ENCODE results near the gene CCDC24.

Gene CCDC24

GRCh38 chr1:44013949-44014348, 22.6 kb downstream of the CCDC24 start:
- TF ChIP-seq EZH2phosphoT487 (IDR thresholded peaks at IDR 0.05; ENCODE audit: borderline replicate concordance) (no peak), CTCF (conservative IDR thresholded peaks at IDR 0.05; ENCODE audit: low read length) (no peak)
- H3K9ac ChIP-seq (ENCODE audit: low read depth, low read length, poor library complexity, severe bottlenecking) = no peak overlapping the region
- H3K4me1 ChIP-seq (ENCODE audit: insufficient read depth, low read length, poor library complexity, severe bottlenecking) = no peaks in the 10 kb centered on the region
- H3K4me3 ChIP-seq (ENCODE audit: low read length, poor library complexity, severe bottlenecking) = no peak overlapping the region
- H3K9me3 ChIP-seq (ENCODE audit: insufficient read depth, low read depth, low read length) = no peaks in the 10 kb centered on the region
- no peaks in the 10 kb centered on the region for H3K36me3 ChIP-seq (ENCODE audit: insufficient read depth, low read length)
- H3F3A ChIP-seq (ENCODE audit: low read depth) = no peaks in the 10 kb centered on the region
- no peaks in the 10 kb centered on the region for H3K27me3 ChIP-seq (ENCODE audit: insufficient read depth, low read length, poor library complexity, severe bottlenecking)
- no peak overlapping the region for H3K4me2 ChIP-seq (ENCODE audit: low read depth, low read length, poor library complexity, severe bottlenecking)
- no peaks in the 10 kb centered on the region for H4K20me1 ChIP-seq (ENCODE audit: insufficient read depth, low read length, poor library complexity, severe bottlenecking)
- H2AFZ ChIP-seq (ENCODE audit: low read length) = no peak overlapping the region
- no peaks in the 10 kb centered on the region for H3K79me2 ChIP-seq (ENCODE audit: insufficient read depth, low read length)
- no peaks in the 10 kb centered on the region for H3K9me2 ChIP-seq (replicated peaks; ENCODE audit: low read depth, low read length)

- H4K20me1 ChIP-seq (ENCODE audit: insufficient read depth, low read length, poor library complexity, severe bottlenecking) = no peaks in the 10 kb centered on the region
- no peaks in the 10 kb centered on the region for H3K9me2 ChIP-seq (replicated peaks; ENCODE audit: low read depth, low read length)
- no peaks in the 10 kb centered on the region for H3F3A ChIP-seq (ENCODE audit: low read depth)
- no peak overlapping the region for H3K4me3 ChIP-seq (ENCODE audit: low read length, poor library complexity, severe bottlenecking)
- no peaks in the 10 kb centered on the region for H3K79me2 ChIP-seq (ENCODE audit: insufficient read depth, low read length)
- no peaks in the 10 kb centered on the region for H3K4me1 ChIP-seq (ENCODE audit: insufficient read depth, low read length, poor library complexity, severe bottlenecking)
- no peak overlapping the region for H3K9ac ChIP-seq (ENCODE audit: low read depth, low read length, poor library complexity, severe bottlenecking)
- no peak overlapping the region for H3K4me2 ChIP-seq (ENCODE audit: low read depth, low read length, poor library complexity, severe bottlenecking)
- H3K36me3 ChIP-seq (ENCODE audit: insufficient read depth, low read length) = no peaks in the 10 kb centered on the region
- no peak overlapping the region for H2AFZ ChIP-seq (ENCODE audit: low read length)
- H3K27me3 ChIP-seq (ENCODE audit: insufficient read depth, low read length, poor library complexity, severe bottlenecking) = no peaks in the 10 kb centered on the region
- no peak for TF ChIP-seq EZH2phosphoT487 (IDR thresholded peaks at IDR 0.05; ENCODE audit: borderline replicate concordance)
- TF ChIP-seq CTCF (conservative IDR thresholded peaks at IDR 0.05; ENCODE audit: low read length) = no peak
- no peaks in the 10 kb centered on the region for H3K9me3 ChIP-seq (ENCODE audit: insufficient read depth, low read depth, low read length)
These were observed 23.1 kb downstream of the CCDC24 start for GRCh38 chr1:44014365-44015104.

GRCh38 chr1:44015206-44015605, 23.8 kb downstream of the CCDC24 start:
- no peaks in the 10 kb centered on the region for H3K36me3 ChIP-seq (ENCODE audit: insufficient read depth, low read length)
- H3K9me2 ChIP-seq (replicated peaks; ENCODE audit: low read depth, low read length) = no peaks in the 10 kb centered on the region
- no peaks in the 10 kb centered on the region for H3K4me1 ChIP-seq (ENCODE audit: insufficient read depth, low read length, poor library complexity, severe bottlenecking)
- H3K27me3 ChIP-seq (ENCODE audit: insufficient read depth, low read length, poor library complexity, severe bottlenecking) = no peaks in the 10 kb centered on the region
- H3F3A ChIP-seq (ENCODE audit: low read depth) = no peaks in the 10 kb centered on the region
- H3K79me2 ChIP-seq (ENCODE audit: insufficient read depth, low read length) = no peaks in the 10 kb centered on the region
- no peak overlapping the region for H2AFZ ChIP-seq (ENCODE audit: low read length)
- H3K9me3 ChIP-seq (ENCODE audit: insufficient read depth, low read depth, low read length) = no peaks in the 10 kb centered on the region
- no peak overlapping the region for H3K9ac ChIP-seq (ENCODE audit: low read depth, low read length, poor library complexity, severe bottlenecking)
- no peak overlapping the region for H3K4me3 ChIP-seq (ENCODE audit: low read length, poor library complexity, severe bottlenecking)
- TF ChIP-seq EZH2phosphoT487 (IDR thresholded peaks at IDR 0.05; ENCODE audit: borderline replicate concordance) (no peak), CTCF (conservative IDR thresholded peaks at IDR 0.05; ENCODE audit: low read length) (no peak)
- H3K4me2 ChIP-seq (ENCODE audit: low read depth, low read length, poor library complexity, severe bottlenecking) = no peak overlapping the region
- H4K20me1 ChIP-seq (ENCODE audit: insufficient read depth, low read length, poor library complexity, severe bottlenecking) = no peaks in the 10 kb centered on the region

All from Loucy (cell line).